IMR-90 (cell line): Measurements from ENCODE around the gene NAIF1. TPM values are rescaled to one million over a fixed set of nuclear protein-coding genes. Genes with fewer than 3 reads are reported as not detected.

Experiments used
- ATAC-seq: fragments of 200-7000 bp; cut with Tn5 transposase; 2 replicates; pipeline ENCODE4 v1.9.1; 2020; ENCODE audit warnings: low read depth, mild to moderate bottlenecking, moderate library complexity
- BruUV-seq: library from RNA; stranded (reverse); fragments of 400-500 nt; replicated peaks from 2 replicates; lab custom pipeline; 2021; lab: Mats Ljungman, UMichigan
- CTCF ChIA-PET: fragments of 300-600 bp; formaldehyde crosslinking; extraction: SDS; loops from one replicate; lab custom pipeline; 2021; ENCODE audit warnings: antibody characterized with exemption; lab: Yijun Ruan, JAX
- POLR2A ChIA-PET: fragments of 300-600 bp; sonication (Branson Sonifier 250); formaldehyde crosslinking; loops from one replicate; lab custom pipeline; 2022; ENCODE audit warnings: antibody characterized with exemption; ENCODE audit not compliant: unreplicated experiment; lab: Charles Lee
- DNase-seq: peaks from one replicate; pipeline ENCODE4 v3.0.0; 2013
- H2AFZ ChIP-seq: replicated peaks from 2 replicates; pipeline ENCODE3; 2013; ENCODE audit warnings: low read length, mild to moderate bottlenecking; ENCODE audit not compliant: poor library complexity
- H2AK5ac ChIP-seq: 2 replicates; pipeline ENCODE4 v1.6.1; 2013; ENCODE audit warnings: low read depth, low read length, inconsistent platforms
- H2AK9ac ChIP-seq: replicated peaks from 2 replicates; pipeline ENCODE3; 2013; ENCODE audit warnings: mild to moderate bottlenecking, low read depth, low read length, moderate library complexity; ENCODE audit not compliant: poor library complexity
- H2BK120ac ChIP-seq: 2 replicates; pipeline ENCODE4 v1.6.1; 2013; ENCODE audit warnings: low read depth, low read length, inconsistent platforms
- H2BK15ac ChIP-seq: 3 replicates; pipeline ENCODE4 v1.6.1; 2013; ENCODE audit warnings: low read depth, low read length, inconsistent platforms
- H2BK20ac ChIP-seq: 2 replicates; pipeline ENCODE4 v1.6.1; 2013; ENCODE audit warnings: low read depth, mild to moderate bottlenecking, inconsistent platforms, low read length, moderate library complexity
- H2BK5ac ChIP-seq: 2 replicates; pipeline ENCODE4 v1.6.1; 2013; ENCODE audit warnings: mild to moderate bottlenecking, low read depth, low read length, inconsistent platforms; ENCODE audit not compliant: poor library complexity, severe bottlenecking
- H3K14ac ChIP-seq: replicated peaks from 2 replicates; pipeline ENCODE4 v1.6.1; 2013; ENCODE audit warnings: low read depth, low read length, inconsistent platforms
- H3K18ac ChIP-seq: 2 replicates; pipeline ENCODE4 v1.6.1; 2013; ENCODE audit warnings: low read depth, low read length, control low read depth
- H3K23ac ChIP-seq: 2 replicates; pipeline ENCODE4 v1.6.1; 2013; ENCODE audit warnings: low read depth, low read length, inconsistent platforms
- H3K27ac ChIP-seq: 2 replicates; pipeline ENCODE4 v1.5.1; 2013; ENCODE audit warnings: mild to moderate bottlenecking, control low read depth, low read length; ENCODE audit not compliant: insufficient read depth
- H3K27me3 ChIP-seq: 2 replicates; pipeline ENCODE4 v1.6.1; 2013; ENCODE audit warnings: low read length; ENCODE audit not compliant: control insufficient read depth, insufficient read depth
- H3K36me3 ChIP-seq: 2 replicates; pipeline ENCODE4 v1.6.1; 2013; ENCODE audit warnings: low read length, mixed read lengths; ENCODE audit not compliant: control insufficient read depth, insufficient read depth
- H3K4ac ChIP-seq: 2 replicates; pipeline ENCODE4 v1.6.1; 2013; ENCODE audit warnings: low read depth, low read length, inconsistent platforms
- H3K4me1 ChIP-seq: 2 replicates; pipeline ENCODE4 v1.6.1; 2013; ENCODE audit warnings: low read length, mixed read lengths; ENCODE audit not compliant: control insufficient read depth, insufficient read depth
- H3K4me2 ChIP-seq: 2 replicates; pipeline ENCODE4 v1.6.1; 2013; ENCODE audit warnings: low read depth, mild to moderate bottlenecking, control low read depth, low read length, moderate library complexity
- H3K4me3 ChIP-seq: 2 replicates; pipeline ENCODE4 v1.5.1; 2013; ENCODE audit warnings: low read depth, mild to moderate bottlenecking, control low read depth, low read length, moderate library complexity; ENCODE audit not compliant: insufficient read depth
- H3K56ac ChIP-seq: 2 replicates; pipeline ENCODE4 v1.6.1; 2013; ENCODE audit warnings: low read length, inconsistent platforms; ENCODE audit not compliant: insufficient read depth; ENCODE audit errors: extremely low read depth
- H3K79me1 ChIP-seq, 2 experiments: 2 replicates each; pipeline ENCODE4 v1.6.1; 2013; ENCODE audit warnings: low read length in 2 of 2, inconsistent platforms in 1 of 2, low read depth in 1 of 2
- H3K9ac ChIP-seq: 2 replicates; pipeline ENCODE4 v1.6.1; 2013; ENCODE audit warnings: low read depth, low read length, control low read depth
- H3K9me1 ChIP-seq: 2 replicates; pipeline ENCODE4 v1.6.1; 2013; ENCODE audit warnings: low read length, inconsistent platforms; ENCODE audit not compliant: insufficient read depth
- H3K9me3 ChIP-seq: 2 replicates; pipeline ENCODE4 v1.6.1; 2013; ENCODE audit warnings: low read length; ENCODE audit not compliant: control insufficient read depth, insufficient read depth
- H4K20me1 ChIP-seq: 2 replicates; pipeline ENCODE4 v1.6.1; 2013; ENCODE audit warnings: low read length, inconsistent platforms; ENCODE audit not compliant: insufficient read depth
- H4K5ac ChIP-seq: 2 replicates; pipeline ENCODE4 v1.6.1; 2013; ENCODE audit warnings: mild to moderate bottlenecking, low read depth, low read length, control low read depth
- H4K8ac ChIP-seq, 2 experiments: 2 replicates each; pipeline ENCODE4 v1.6.1; 2013; ENCODE audit warnings: low read depth in 2 of 2, low read length in 2 of 2, control low read depth in 1 of 2, inconsistent platforms in 1 of 2
- H4K91ac ChIP-seq: 2 replicates; pipeline ENCODE4 v1.6.1; 2013; ENCODE audit warnings: low read depth, low read length, inconsistent platforms; ENCODE audit not compliant: insufficient read depth
- BHLHE40 ChIP-seq: fragments of 150-350 bp; IDR thresholded peaks from 2 replicates; pipeline ENCODE4 v1.6.1; 2016; ENCODE audit warnings: mild to moderate bottlenecking, low read depth, low read length
- CEBPB ChIP-seq: IDR thresholded peaks from 2 replicates; pipeline ENCODE4 v1.6.1; 2012; ENCODE audit warnings: low read depth, low read length, improper control_type of control experiment
- CHD1 ChIP-seq: IDR thresholded peaks from 2 replicates; pipeline ENCODE4 v1.6.1; 2012; ENCODE audit warnings: low read depth, low read length, improper control_type of control experiment
- ELK1 ChIP-seq: fragments of 150-350 bp; IDR thresholded peaks from 2 replicates; pipeline ENCODE4 v1.6.1; 2016; ENCODE audit warnings: low read depth, mild to moderate bottlenecking, low read length, moderate library complexity, borderline replicate concordance
- FOS ChIP-seq: fragments of 150-350 bp; IDR thresholded peaks from 2 replicates; pipeline ENCODE4 v1.6.1; 2016; ENCODE audit warnings: low read depth, low read length
- MAFK ChIP-seq: IDR thresholded peaks from 2 replicates; pipeline ENCODE4 v1.6.1; 2012; ENCODE audit warnings: low read depth, low read length, improper control_type of control experiment
- MAZ ChIP-seq: IDR thresholded peaks from 2 replicates; pipeline ENCODE4 v1.6.1; 2012; ENCODE audit warnings: low read depth, mild to moderate bottlenecking, low read length, improper control_type of control experiment, moderate library complexity, borderline replicate concordance
- MXI1 ChIP-seq: IDR thresholded peaks from 2 replicates; pipeline ENCODE4 v1.6.1; 2012; ENCODE audit warnings: low read depth, mild to moderate bottlenecking, low read length, moderate library complexity, borderline replicate concordance
- NFE2L2 ChIP-seq: fragments of 150-350 bp; IDR thresholded peaks from 2 replicates; pipeline ENCODE4 v1.6.1; 2016; ENCODE audit warnings: low read depth, mild to moderate bottlenecking, low read length
- POLR2A ChIP-seq: IDR thresholded peaks from 2 replicates; pipeline ENCODE4 v1.6.1; 2012; ENCODE audit warnings: mild to moderate bottlenecking, low read depth, low read length
- RAD21 ChIP-seq: IDR thresholded peaks from 2 replicates; pipeline ENCODE4 v1.6.1; 2012; ENCODE audit warnings: low read length, improper control_type of control experiment
- RCOR1 ChIP-seq: IDR thresholded peaks from 2 replicates; pipeline ENCODE4 v1.6.1; 2012; ENCODE audit warnings: mild to moderate bottlenecking, low read length, improper control_type of control experiment; ENCODE audit not compliant: insufficient replicate concordance
- RFX5 ChIP-seq: IDR thresholded peaks from 2 replicates; pipeline ENCODE4 v1.8.0; 2012; ENCODE audit warnings: low read depth, mild to moderate bottlenecking, low read length, moderate library complexity
- SMC3 ChIP-seq: fragments of 150-350 bp; IDR thresholded peaks from 2 replicates; pipeline ENCODE4 v1.6.1; 2016; ENCODE audit warnings: low read depth, mild to moderate bottlenecking, antibody characterized with exemption, low read length, moderate library complexity
- USF2 ChIP-seq: fragments of 150-350 bp; IDR thresholded peaks from 2 replicates; pipeline ENCODE4 v1.6.1; 2017; ENCODE audit warnings: mild to moderate bottlenecking, antibody characterized with exemption, low read length, low read depth
- WGBS, 2 experiments: methylation state at CpG; one replicate each; pipeline versions ENCODE4 v1.1.5 to v1.1.7; 2013; ENCODE audit warnings: missing lambda C conversion rate in 2 of 2; ENCODE audit not compliant: insufficient read length in 1 of 2; ENCODE audit errors: extremely low coverage in 2 of 2; 5-methylcytosine and 5-hydroxymethylcytosine counted together
- dilution Hi-C: fragments of 300-500 bp; cut with HindIII; formaldehyde crosslinking; loops from one replicate; pipeline ENCODE4 v1.14.3; 2018; ENCODE audit warnings: low sequenced_read_pairs; ENCODE audit not compliant: unreplicated experiment
- in situ Hi-C: fragments of 300-500 bp; cut with MboI; formaldehyde crosslinking; loops from 3 replicates; pipeline ENCODE4 v1.14.3; 2019; ENCODE audit warnings: low sequenced_read_pairs, inconsistent platforms, mixed read lengths
- intact Hi-C: fragments of 100-400 bp; cut with micrococcal nuclease; formaldehyde crosslinking; loops from 2 replicates; pipeline ENCODE4 v1.10.0; 2022
- polyA plus RNA-seq, 3 experiments: library from polyadenylated mRNA; depleted of rRNA; stranded (reverse); fragments of >200 nt; gene quantifications; 2 replicates each; pipeline ENCODE4 v1.2.3, GENCODE V29; 2012; ENCODE audit warnings: low replicate concordance in 1 of 3
- total RNA-seq: library from RNA; depleted of rRNA; stranded (reverse); fragments of >200 nt; gene quantifications from 2 replicates; pipeline ENCODE4 v1.2.3, GENCODE V29; 2012

NAIF1 gene
- total and polyA plus RNA-seq, 2 of the 4 experiments (the other 2 are of a cell fraction): 9.7 to 10.1 TPM

- peak overlapping the region; percentile 69 for H3K4me2 ChIP-seq
- H4K20me1 ChIP-seq: peaks cover 37% of the 10 kb centered on the region
- peak overlapping the region; percentile 85; the same call in 1 of the 2 replicates for H3K9ac ChIP-seq
- no peak overlapping the region; the same call in 1 of the 2 replicates for H3K56ac ChIP-seq
- ATAC-seq (no peak), DNase-seq (no peak)
- no peaks in the 10 kb centered on the region for H3K27me3 ChIP-seq
- peak overlapping the region; percentile 86 for H3K27ac ChIP-seq
- in situ Hi-C loops (loop anchor here (5.0 kb wide), 1 partner anchor 163 kb away; the partner anchor contains the start of gene DPM2), dilution Hi-C loops (no loop called here), intact Hi-C loops (loop anchor here (1.0 to 5.0 kb wide), 2 partner anchors 135 to 158 kb away; no protein-coding TSS in a partner anchor)
- peak overlapping the region; percentile 96 for H3K14ac ChIP-seq
- H3K23ac ChIP-seq: peak overlapping the region; percentile 97
- peaks cover 36% of the 10 kb centered on the region for H3K36me3 ChIP-seq
- peaks cover 31 to 90% of the 10 kb centered on the region in 2 experiments for H3K79me1 ChIP-seq
- H2AK5ac ChIP-seq: peak overlapping the region; percentile 94
- H3K18ac ChIP-seq: peak overlapping the region; percentile 7; the same call in 1 of the 2 replicates
- peak overlapping the region; percentile 93 for H2BK120ac ChIP-seq
- BruUV-seq: no TSS peak
- 64% methylated on average over 2 of the region's 16 CpGs; no CpG with 5 or more reads in 1 of the 2 experiments for WGBS, 2 experiments
- peak overlapping the region; percentile 38 to 85; a peak in 2 of 4 replicates for H4K8ac ChIP-seq
- peak overlapping the region; percentile 47 for H3K4me3 ChIP-seq
- CTCF ChIA-PET: interaction anchor here (1.2 to 3.2 kb wide), 2 partner anchors 18 to 157 kb away, joined by 4 to 16 read pairs; no protein-coding TSS in a partner anchor
- H3K4ac ChIP-seq: peak overlapping the region; percentile 98
- H2BK15ac ChIP-seq: peak overlapping the region; percentile 67; the same call in 1 of the 3 replicates
- POLR2A ChIA-PET: interaction anchor here (1.0 kb wide), 1 partner anchor 122 kb away, joined by 3 read pairs; no protein-coding TSS in a partner anchor
- H3K4me1 ChIP-seq: peaks cover 26% of the 10 kb centered on the region
- no peak overlapping the region for H2BK20ac ChIP-seq
- no peaks in the 10 kb centered on the region for H3K9me3 ChIP-seq
- peak overlapping the region; percentile 98 for H4K91ac ChIP-seq
- H4K5ac ChIP-seq: 0 out of 2 replicates have a peak overlapping the region, but pooled peaks have one; percentile 3
- H2AFZ ChIP-seq: peak overlapping the region; percentile 28
- H2BK5ac ChIP-seq: peak overlapping the region; percentile 97
- H3K9me1 ChIP-seq: peaks cover 27% of the 10 kb centered on the region; the same call in 1 of the 2 replicates
- peak overlapping the region; percentile 99 for H2AK9ac ChIP-seq
- no peak for TF ChIP-seq RCOR1
- no peak for TF ChIP-seq CHD1
- no peak for TF ChIP-seq MAFK
- no peak for TF ChIP-seq CEBPB
- TF ChIP-seq RFX5: no peak
- no peak for TF ChIP-seq ELK1
- TF ChIP-seq MAZ: no peak
- no peak for TF ChIP-seq MXI1
- no peak for TF ChIP-seq RAD21
- no peak for TF ChIP-seq SMC3
- TF ChIP-seq FOS: no peak
- no peak for TF ChIP-seq NFE2L2
- TF ChIP-seq BHLHE40: no peak
- TF ChIP-seq USF2: no peak
- TF ChIP-seq POLR2A: no peak
These were observed 32.9 kb upstream of the NAIF1 start for GRCh38 chr9:128099932-128100491.
